ENCODE data around the gene TUBGCP6. TPM values are rescaled to one million over a fixed set of nuclear protein-coding genes. Genes with fewer than 3 reads are reported as not detected.

TUBGCP6 gene
- total and polyA plus RNA-seq, 10 of the 15 experiments (the other 5 are each of a cell fraction or from before 2014, with no cell fraction given): 0.74 to 41.4 (median 19.4) TPM

DNA sequence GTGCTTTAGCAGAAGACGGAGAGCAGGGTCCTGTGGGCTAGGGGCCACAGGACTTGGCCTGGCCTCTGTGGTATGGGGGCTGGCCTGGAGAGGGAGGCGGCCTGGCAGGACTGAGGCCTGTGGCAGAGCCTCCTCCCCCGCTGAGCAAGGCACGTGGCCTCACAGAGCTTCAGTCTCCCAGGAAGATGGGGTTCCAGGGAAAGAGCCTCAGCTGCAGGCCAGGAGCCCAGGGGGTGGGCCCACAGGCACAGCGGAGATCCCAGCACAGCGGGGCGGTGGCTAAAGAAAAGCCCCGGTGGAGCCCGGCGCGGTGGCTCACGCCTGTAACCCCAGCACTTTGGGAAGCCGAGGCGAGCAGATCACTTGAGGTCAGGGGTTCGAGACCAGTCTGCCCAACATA is 14.5 kb upstream of the TUBGCP6 start (continued):
- no peak for TF ChIP-seq GATAD2B (conservative IDR thresholded peaks at IDR 0.05; ENCODE audit: low read depth)
- TF ChIP-seq E4F1 (IDR thresholded peaks at IDR 0.05; ENCODE audit: borderline replicate concordance, partially characterized antibody): no peak
- no peak for TF ChIP-seq STAT3 (IDR thresholded peaks at IDR 0.05; ENCODE audit: low read depth, low read length)
- TF ChIP-seq ESRRA (IDR thresholded peaks at IDR 0.05; ENCODE audit: low read length): no peak

DNA sequence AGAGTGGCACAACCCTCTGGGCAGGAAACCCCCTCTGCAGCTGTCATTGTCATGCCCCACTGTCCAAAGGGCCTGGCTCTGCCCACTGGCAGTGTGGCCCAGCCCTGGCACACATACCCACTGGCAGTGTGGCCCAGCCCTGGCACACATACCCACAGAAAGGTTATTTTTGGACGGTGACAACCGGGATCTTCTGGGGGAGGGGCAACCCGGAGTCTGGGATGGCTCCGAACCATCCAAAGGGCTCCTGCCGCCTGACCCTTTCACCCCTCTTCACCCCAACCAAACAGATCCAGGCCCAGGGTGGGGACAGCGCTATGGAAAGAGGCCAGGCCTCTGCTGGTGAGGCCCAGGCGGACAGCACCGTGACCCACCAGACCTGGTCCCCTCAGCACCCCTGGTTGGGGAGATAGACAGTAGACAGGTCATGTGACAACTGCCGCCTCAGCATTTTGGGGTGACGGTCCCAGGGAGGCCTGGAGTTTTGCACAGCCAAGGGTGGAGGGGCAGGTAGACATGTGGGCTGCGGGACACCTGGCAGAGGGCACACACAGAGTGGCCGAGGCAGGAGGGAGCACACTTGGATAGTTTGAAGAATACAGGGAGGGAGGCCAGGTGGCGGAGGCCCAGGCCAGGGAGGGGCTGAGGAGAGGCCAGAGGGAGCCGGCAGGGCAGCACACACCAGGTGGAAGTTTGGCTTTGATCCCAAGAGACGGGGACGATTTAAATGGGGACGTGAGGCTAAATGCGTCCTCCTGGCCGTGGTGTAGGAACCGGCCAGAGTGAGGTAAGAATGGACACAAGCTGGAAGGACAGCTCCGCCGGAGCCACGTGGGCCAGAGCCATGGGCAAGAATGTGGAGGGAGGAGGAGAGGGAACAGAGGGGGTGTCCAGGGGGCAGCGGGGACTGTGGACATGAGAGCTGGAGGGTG is 13.8 kb upstream of the TUBGCP6 start:
- ChIA-PET POLR2A (no interaction called here), SMC1A (ENCODE audit: uncharacterized antibody, unreplicated experiment) (no interaction called here), CTCF (no interaction called here), RAD21 (ENCODE audit: unreplicated experiment) (no interaction called here)
- Histone ChIP-seq H3K79me2 (ENCODE audit: control insufficient read depth, insufficient read depth, low read length) (peaks cover 8% of the 10 kb centered on the region), H3K4me3 (no peak overlapping the region), H3K4me2 (ENCODE audit: control insufficient read depth, insufficient read depth) (no peak overlapping the region), H3K27ac (ENCODE audit: control insufficient read depth, insufficient read depth) (no peak overlapping the region), H3K9ac (ENCODE audit: control insufficient read depth, insufficient read depth, low read length) (no peak overlapping the region), H3K36me3 (ENCODE audit: control insufficient read depth in 2 of 2, insufficient read depth in 2 of 2, low read length in 1 of 2) (no peaks in the 10 kb centered on the region; a peak in 1 of 4 replicates), H3K9me3 (replicated peaks; ENCODE audit: control insufficient read depth, insufficient read depth, low read length) (no peaks in the 10 kb centered on the region), H3K4me1 (ENCODE audit: control insufficient read depth, insufficient read depth, low read length) (peaks cover 10% of the 10 kb centered on the region), H4K20me1 (ENCODE audit: control insufficient read depth, insufficient read depth) (no peaks in the 10 kb centered on the region), H2AFZ (ENCODE audit: control insufficient read depth, low read depth, low read length) (no peak overlapping the region), H3K27me3 (replicated peaks in 1 of 2; ENCODE audit: control insufficient read depth in 2 of 2, insufficient read depth in 2 of 2, low read length in 1 of 2) (no peaks in the 10 kb centered on the region)
- FAIRE-seq (no peak), DNase-seq (ENCODE audit: low read depth, low spot score) (no peak), ATAC-seq (no peak)
- intact Hi-C loops (cut with micrococcal nuclease; ENCODE audit: unreplicated experiment) (no loop called here), in situ Hi-C loops (cut with MboI) (loop anchor here (10.0 kb wide), 2 partner anchors 236 to 356 kb away; no protein-coding TSS in a partner anchor)
- whole genome bisulfite sequencing (ENCODE audit: insufficient coverage, insufficient replicate concordance, low lambda C conversion rate, missing lambda C conversion rate): 89% methylated on average over 23 of the region's 24 CpGs
- BruUV-seq (replicated peaks): no TSS peak
- TF ChIP-seq NR2C2 (IDR thresholded peaks at IDR 0.05; ENCODE audit: borderline replicate concordance, control insufficient read depth, insufficient read length, low read depth) (no peak), SP1 (IDR thresholded peaks at IDR 0.05; ENCODE audit: low read depth, low read length) (no peak), MEF2B (IDR thresholded peaks at IDR 0.05; ENCODE audit: partially characterized antibody, poor library complexity, severe bottlenecking) (no peak), CBX5 (IDR thresholded peaks at IDR 0.05; ENCODE audit: low read depth) (no peak), SRF (IDR thresholded peaks at IDR 0.05; ENCODE audit: low read depth in 2 of 2, low read length in 2 of 2) (no peak), RELB (IDR thresholded peaks at IDR 0.05; ENCODE audit: low read depth) (no peak), BACH1 (IDR thresholded peaks at IDR 0.05; ENCODE audit: borderline replicate concordance) (no peak), TCF3 (IDR thresholded peaks at IDR 0.05; ENCODE audit: borderline replicate concordance, insufficient read depth, low read depth, low read length) (no peak)
- TF ChIP-seq, protein P1, sequence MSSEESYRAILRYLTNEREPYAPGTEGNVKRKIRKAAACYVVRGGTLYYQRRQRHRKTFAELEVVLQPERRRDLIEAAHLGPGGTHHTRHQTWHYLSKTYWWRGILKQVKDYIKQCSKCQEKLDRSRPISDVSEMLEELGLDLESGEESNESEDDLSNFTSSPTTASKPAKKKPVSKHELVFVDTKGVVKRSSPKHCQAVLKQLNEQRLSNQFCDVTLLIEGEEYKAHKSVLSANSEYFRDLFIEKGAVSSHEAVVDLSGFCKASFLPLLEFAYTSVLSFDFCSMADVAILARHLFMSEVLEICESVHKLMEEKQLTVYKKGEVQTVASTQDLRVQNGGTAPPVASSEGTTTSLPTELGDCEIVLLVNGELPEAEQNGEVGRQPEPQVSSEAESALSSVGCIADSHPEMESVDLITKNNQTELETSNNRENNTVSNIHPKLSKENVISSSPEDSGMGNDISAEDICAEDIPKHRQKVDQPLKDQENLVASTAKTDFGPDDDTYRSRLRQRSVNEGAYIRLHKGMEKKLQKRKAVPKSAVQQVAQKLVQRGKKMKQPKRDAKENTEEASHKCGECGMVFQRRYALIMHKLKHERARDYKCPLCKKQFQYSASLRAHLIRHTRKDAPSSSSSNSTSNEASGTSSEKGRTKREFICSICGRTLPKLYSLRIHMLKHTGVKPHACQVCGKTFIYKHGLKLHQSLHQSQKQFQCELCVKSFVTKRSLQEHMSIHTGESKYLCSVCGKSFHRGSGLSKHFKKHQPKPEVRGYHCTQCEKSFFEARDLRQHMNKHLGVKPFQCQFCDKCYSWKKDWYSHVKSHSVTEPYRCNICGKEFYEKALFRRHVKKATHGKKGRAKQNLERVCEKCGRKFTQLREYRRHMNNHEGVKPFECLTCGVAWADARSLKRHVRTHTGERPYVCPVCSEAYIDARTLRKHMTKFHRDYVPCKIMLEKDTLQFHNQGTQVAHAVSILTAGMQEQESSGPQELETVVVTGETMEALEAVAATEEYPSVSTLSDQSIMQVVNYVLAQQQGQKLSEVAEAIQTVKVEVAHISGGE (CRISPR knock-in tag; IDR thresholded peaks at IDR 0.05): no peak
